ENCODE results near the gene KCNK7. TPM values are rescaled to one million over a fixed set of nuclear protein-coding genes. Genes with fewer than 3 reads are reported as not detected.

The KCNK7 gene
- total and polyA plus RNA-seq, 2 donors: 0.63 to 1.2 TPM

DNA sequence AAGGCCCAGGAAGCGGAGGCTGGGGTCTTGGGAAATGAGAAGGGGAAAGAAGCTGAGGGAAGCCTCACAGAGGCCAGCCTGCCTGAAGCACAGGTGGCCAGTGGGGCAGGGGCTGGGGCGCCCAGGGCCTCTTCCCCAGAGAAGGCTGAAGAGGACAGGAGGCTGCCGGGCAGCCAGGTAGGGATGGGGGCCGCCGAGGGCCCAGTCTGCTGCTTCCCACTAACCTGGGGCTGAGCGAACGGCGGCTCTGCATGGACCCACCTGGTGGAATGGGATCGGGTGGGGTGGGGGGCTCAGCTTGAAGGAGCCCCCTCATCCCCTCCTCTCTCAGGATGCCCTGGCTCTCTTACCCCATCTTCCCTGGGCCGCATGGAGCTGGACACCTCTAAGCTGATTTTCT lies 12.0 kb downstream of the KCNK7 start:
- DNase-seq (ENCODE audit: extremely low spot score): no peak
- WGBS: 85% methylated on average over 10 of the region's 10 CpGs
- H3K4me3 ChIP-seq (ENCODE audit: low read depth, low read length): no peak overlapping the region
- no peaks in the 10 kb centered on the region for H3K36me3 ChIP-seq (ENCODE audit: insufficient read depth)
- H3K27ac ChIP-seq (ENCODE audit: low read depth): no peak overlapping the region
- no peaks in the 10 kb centered on the region for H3K4me1 ChIP-seq (ENCODE audit: insufficient read depth)

DNA sequence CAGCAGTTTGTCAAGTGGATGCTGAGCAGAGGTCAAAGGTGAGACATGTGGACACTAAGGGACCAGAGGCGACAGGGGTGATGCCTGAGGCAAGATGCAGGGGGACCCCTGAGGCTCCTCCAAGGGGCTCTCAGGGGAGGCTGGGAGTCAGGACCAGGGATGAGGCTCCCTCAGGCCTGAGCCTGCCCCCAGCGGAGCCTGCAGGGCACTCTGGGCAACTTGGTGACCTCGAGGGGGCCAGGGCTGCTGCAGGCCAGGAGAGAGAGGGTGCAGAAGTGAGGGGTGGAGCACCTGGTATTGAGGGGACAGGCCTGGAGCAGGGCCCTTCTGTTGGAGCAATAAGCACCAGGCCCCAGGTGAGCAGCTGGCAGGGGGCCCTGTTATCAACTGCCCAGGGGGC lies 13.7 kb downstream of the KCNK7 start:
- no peak for DNase-seq (ENCODE audit: extremely low spot score)
- no peaks in the 10 kb centered on the region for H3K36me3 ChIP-seq (ENCODE audit: insufficient read depth)
- no peak overlapping the region for H3K4me3 ChIP-seq (ENCODE audit: low read depth, low read length)
- H3K4me1 ChIP-seq (ENCODE audit: insufficient read depth): no peaks in the 10 kb centered on the region
- no peak overlapping the region for H3K27ac ChIP-seq (ENCODE audit: low read depth)
- WGBS: 91% methylated on average over 3 of the region's 3 CpGs

GRCh38 chr11:65580756-65581155 lies 14.8 kb downstream of the KCNK7 start:
- no peaks in the 10 kb centered on the region for H3K36me3 ChIP-seq (ENCODE audit: insufficient read depth)
- H3K27ac ChIP-seq (ENCODE audit: low read depth): no peak overlapping the region
- WGBS: 87% methylated on average over 8 of the region's 8 CpGs
- DNase-seq (ENCODE audit: extremely low spot score): no peak
- no peaks in the 10 kb centered on the region for H3K4me1 ChIP-seq (ENCODE audit: insufficient read depth)
- H3K4me3 ChIP-seq (ENCODE audit: low read depth, low read length): no peak overlapping the region

GRCh38 chr11:65580031-65580692 lies 15.4 kb downstream of the KCNK7 start:
- no peak overlapping the region for H3K4me3 ChIP-seq (ENCODE audit: low read depth, low read length)
- no peaks in the 10 kb centered on the region for H3K4me1 ChIP-seq (ENCODE audit: insufficient read depth)
- H3K36me3 ChIP-seq (ENCODE audit: insufficient read depth): no peaks in the 10 kb centered on the region
- 90% methylated on average over 19 of the region's 19 CpGs for WGBS
- DNase-seq (ENCODE audit: extremely low spot score): no peak
- H3K27ac ChIP-seq (ENCODE audit: low read depth): no peak overlapping the region

DNA sequence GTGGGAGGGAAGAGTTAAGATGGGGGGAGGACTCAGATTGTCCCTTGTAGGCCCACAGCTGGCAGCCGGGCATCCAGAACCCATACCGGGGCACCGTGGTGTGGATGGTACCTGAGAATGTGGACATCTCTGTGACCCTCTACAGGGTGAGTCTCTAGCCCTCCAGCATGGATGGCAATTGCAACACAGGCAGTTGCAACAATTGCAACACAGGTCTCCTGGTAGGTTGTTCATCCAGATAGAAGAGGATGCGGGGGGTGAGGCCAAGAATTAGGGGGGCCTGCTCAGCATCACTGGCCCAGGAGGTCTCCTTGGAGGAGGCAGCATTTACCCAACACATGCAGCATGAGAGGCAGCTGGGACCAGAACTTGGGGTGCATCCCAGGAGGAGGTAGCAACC lies 16.3 kb downstream of the KCNK7 start:
- H3K27ac ChIP-seq (ENCODE audit: low read depth): no peak overlapping the region
- H3K4me1 ChIP-seq (ENCODE audit: insufficient read depth): no peaks in the 10 kb centered on the region
- WGBS: 82% methylated on average over 4 of the region's 4 CpGs
- H3K4me3 ChIP-seq (ENCODE audit: low read depth, low read length): no peak overlapping the region
- H3K36me3 ChIP-seq (ENCODE audit: insufficient read depth): no peaks in the 10 kb centered on the region
- no peak for DNase-seq (ENCODE audit: extremely low spot score)

- Histone ChIP-seq H3K36me3 (ENCODE audit: insufficient read depth) (no peaks in the 10 kb centered on the region), H3K4me3 (ENCODE audit: low read depth, low read length) (no peak overlapping the region), H3K27ac (ENCODE audit: low read depth) (no peak overlapping the region), H3K4me1 (ENCODE audit: insufficient read depth) (no peaks in the 10 kb centered on the region)
- 71% methylated on average over 3 of the region's 3 CpGs for WGBS
- no peak for DNase-seq (ENCODE audit: extremely low spot score)
Measured at GRCh38 chr11:65578667-65579066, 16.9 kb downstream of the KCNK7 start.

GRCh38 chr11:65578134-65578533 lies 17.5 kb downstream of the KCNK7 start:
- H3K4me1 ChIP-seq (ENCODE audit: insufficient read depth): no peaks in the 10 kb centered on the region
- H3K36me3 ChIP-seq (ENCODE audit: insufficient read depth): no peaks in the 10 kb centered on the region
- H3K27ac ChIP-seq (ENCODE audit: low read depth): no peak overlapping the region
- DNase-seq (ENCODE audit: extremely low spot score): no peak
- 79% methylated on average over 7 of the region's 7 CpGs for WGBS
- H3K4me3 ChIP-seq (ENCODE audit: low read depth, low read length): no peak overlapping the region

DNA sequence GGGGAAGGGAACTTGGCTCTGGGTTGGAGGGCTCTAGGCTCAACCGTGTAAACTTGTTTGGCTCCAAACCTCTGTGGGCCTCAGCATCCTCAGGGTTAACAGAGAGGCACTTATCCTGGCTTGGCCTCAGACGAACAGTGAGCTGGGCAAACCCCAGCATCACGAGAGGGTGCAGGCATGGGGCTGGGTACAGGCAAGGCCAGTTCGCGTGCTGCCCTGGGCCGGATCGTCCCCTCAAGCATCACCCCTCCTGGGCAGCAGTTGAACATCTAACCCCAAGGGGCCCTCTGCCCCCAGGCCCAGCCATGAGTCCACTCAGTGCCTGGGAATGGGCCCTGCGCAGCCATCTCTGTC lies 17.9 kb downstream of the KCNK7 start:
- peak overlapping the region; percentile 12 for H3K27ac ChIP-seq (ENCODE audit: low read depth)
- 32% methylated on average over 8 of the region's 8 CpGs for WGBS
- no peaks in the 10 kb centered on the region for H3K4me1 ChIP-seq (ENCODE audit: insufficient read depth)

GRCh38 chr11:65576867-65577755 lies 18.5 kb downstream of the KCNK7 start:
- 18% methylated on average over 18 of the region's 18 CpGs for WGBS
- Histone ChIP-seq H3K36me3 (ENCODE audit: insufficient read depth) (no peaks in the 10 kb centered on the region), H3K4me1 (ENCODE audit: insufficient read depth) (no peaks in the 10 kb centered on the region), H3K4me3 (ENCODE audit: low read depth, low read length) (peak overlapping the region; percentile 84), H3K27ac (ENCODE audit: low read depth) (peak overlapping the region; percentile 87)
- DNase-seq (ENCODE audit: extremely low spot score): no peak

More for the DNA sequence above, 17.9 kb downstream of the KCNK7 start:
- Histone ChIP-seq H3K4me3 (ENCODE audit: low read depth, low read length) (peak overlapping the region; percentile 84), H3K36me3 (ENCODE audit: insufficient read depth) (no peaks in the 10 kb centered on the region)
- no peak for DNase-seq (ENCODE audit: extremely low spot score)

DNA sequence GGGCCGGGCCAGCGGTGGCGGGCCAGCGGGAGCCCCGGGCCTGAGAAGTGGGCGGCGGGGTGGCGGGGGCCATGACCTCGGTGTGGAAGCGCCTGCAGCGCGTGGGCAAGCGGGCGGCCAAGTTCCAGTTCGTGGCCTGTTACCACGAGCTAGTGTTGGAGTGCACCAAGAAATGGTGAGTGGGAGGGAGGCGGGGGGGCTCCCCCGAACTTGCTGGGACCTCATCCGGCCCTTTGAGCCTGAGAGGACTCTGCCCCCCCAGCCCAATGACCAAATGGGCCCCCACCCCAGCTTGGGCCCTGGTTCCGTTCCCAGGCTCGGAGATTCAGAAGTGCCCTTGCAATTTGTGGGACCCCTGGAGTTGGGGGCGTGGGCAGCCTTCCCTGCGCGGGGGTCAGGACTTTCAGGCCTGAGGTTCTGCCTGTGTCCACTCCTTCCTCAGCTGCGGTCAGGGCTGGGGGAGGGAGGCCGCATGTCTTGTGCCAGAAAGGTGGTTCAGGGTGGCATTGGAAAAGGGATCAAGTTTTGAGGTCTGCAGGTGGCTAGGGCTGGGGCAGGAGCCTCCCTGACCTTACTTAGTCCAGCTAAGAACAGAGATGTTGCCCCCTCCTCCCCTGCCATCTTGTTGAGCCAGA lies 19.3 kb downstream of the KCNK7 start:
- Histone ChIP-seq H3K4me3 (ENCODE audit: low read depth, low read length) (peak overlapping the region; percentile 84), H3K36me3 (ENCODE audit: insufficient read depth) (no peaks in the 10 kb centered on the region), H3K4me1 (ENCODE audit: insufficient read depth) (no peaks in the 10 kb centered on the region), H3K27ac (ENCODE audit: low read depth) (peak overlapping the region; percentile 87)
- 3% methylated on average over 26 of the region's 26 CpGs for WGBS
- DNase-seq (ENCODE audit: extremely low spot score): no peak

- DNase-seq (ENCODE audit: extremely low spot score): no peak
- under 1% methylated on average over 69 of the region's 69 CpGs for WGBS
- H3K27ac ChIP-seq (ENCODE audit: low read depth): peak within 1 kb of the TSS; percentile 87
- H3K4me3 ChIP-seq (ENCODE audit: low read depth, low read length): peak within 1 kb of the TSS; percentile 84
- no peaks in the 10 kb centered on the region for H3K36me3 ChIP-seq (ENCODE audit: insufficient read depth)
- H3K4me1 ChIP-seq (ENCODE audit: insufficient read depth): no peaks in the 10 kb centered on the region
Measured at GRCh38 chr11:65575568-65576231, 19.9 kb downstream of the KCNK7 start, which contains the start of gene EHBP1L1. Gene EHBP1L1 (plus strand): TSS chr11:65576053. CDS start chr11:65576303, 250 bp downstream.

DNA sequence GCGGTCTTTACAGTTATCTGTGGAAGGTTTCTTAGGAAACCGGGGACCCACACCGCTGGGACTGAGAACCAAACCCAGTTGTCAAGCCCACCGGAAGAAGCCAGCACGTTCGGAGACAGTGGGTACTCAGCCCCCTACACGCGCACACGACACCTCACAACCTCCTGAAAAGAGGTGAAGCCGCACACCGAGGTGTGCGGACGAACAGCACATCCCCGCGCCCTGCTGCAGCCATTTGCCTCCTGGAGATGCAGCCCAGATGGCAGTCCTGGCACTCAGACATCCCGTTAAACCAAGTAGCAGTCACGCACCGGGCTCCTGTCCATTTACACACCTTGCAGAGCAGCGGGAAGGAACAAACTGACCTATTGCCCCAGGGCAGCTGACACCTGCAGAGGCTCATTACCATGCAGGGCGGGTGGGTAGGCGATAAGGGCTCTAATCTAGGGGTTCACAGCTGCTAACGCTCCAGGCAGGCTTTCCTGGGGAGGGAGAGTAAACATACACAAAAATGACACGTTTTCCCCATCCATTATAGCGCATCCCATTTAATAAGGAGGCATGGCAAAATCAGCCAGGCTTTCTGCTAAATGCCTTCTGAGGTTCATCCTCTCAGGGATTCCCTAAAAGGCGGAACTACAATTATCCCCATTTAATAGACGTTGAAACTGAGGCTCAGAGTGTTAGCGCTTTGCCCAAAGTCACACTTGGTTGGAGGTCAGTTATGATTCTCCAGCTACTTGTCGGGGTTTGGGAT lies 20.6 kb downstream of the KCNK7 start:
- peak overlapping the region; percentile 84 for H3K4me3 ChIP-seq (ENCODE audit: low read depth, low read length)
- no peaks in the 10 kb centered on the region for H3K36me3 ChIP-seq (ENCODE audit: insufficient read depth)
- no peak for DNase-seq (ENCODE audit: extremely low spot score)
- H3K27ac ChIP-seq (ENCODE audit: low read depth): peak overlapping the region; percentile 80
- no peaks in the 10 kb centered on the region for H3K4me1 ChIP-seq (ENCODE audit: insufficient read depth)
- WGBS: 19% methylated on average over 28 of the region's 28 CpGs
